HG03442 (cell line): ENCODE measurements around the gene TSHR.
"Not testable (repeated sequence)": the region's sequence is repeated elsewhere in the genome, so short reads cannot be mapped to it uniquely, and the experiment has no call there.

ENCODE experiments used
- ATAC-seq: cut with Tn5 transposase; IDR thresholded peaks from one replicate; pipeline ENCODE4 v1.9.1; 2021; ENCODE audit warnings: mild to moderate bottlenecking, moderate library complexity; ENCODE audit not compliant: unreplicated experiment

The TSHR gene

GRCh38 chr14:80992580-80992979, 37.2 kb downstream of the TSHR start:
- no peak for ATAC-seq

GRCh38 chr14:80996049-80996901, 40.9 kb downstream of the TSHR start:
- peak; percentile 92 for ATAC-seq

GRCh38 chr14:81001447-81001846, 46.0 kb downstream of the TSHR start:
- ATAC-seq: no peak

- ATAC-seq: no peak
Observed at GRCh38 chr14:81004575-81004974, 49.2 kb downstream of the TSHR start.

- no peak for ATAC-seq
Observed at GRCh38 chr14:81005540-81006228, 50.3 kb downstream of the TSHR start.

- ATAC-seq: no peak
Observed at GRCh38 chr14:81006266-81006665, 50.8 kb downstream of the TSHR start.

GRCh38 chr14:81007131-81007530, 51.7 kb downstream of the TSHR start:
- no peak for ATAC-seq

GRCh38 chr14:81009346-81009745, 53.9 kb downstream of the TSHR start:
- no peak for ATAC-seq

GRCh38 chr14:81018251-81018650, 62.8 kb downstream of the TSHR start:
- ATAC-seq: no peak

GRCh38 chr14:81018684-81019083, 63.3 kb downstream of the TSHR start:
- ATAC-seq: no peak

GRCh38 chr14:81019113-81019512, 63.7 kb downstream of the TSHR start:
- not testable (repeated sequence) for ATAC-seq

- ATAC-seq: no peak
Observed at GRCh38 chr14:81023095-81023710, 67.8 kb downstream of the TSHR start.

- no peak for ATAC-seq
Observed at GRCh38 chr14:81028461-81028860, 73.0 kb downstream of the TSHR start.

- ATAC-seq: no peak
Observed at GRCh38 chr14:81031488-81031887, 76.1 kb downstream of the TSHR start.

GRCh38 chr14:81033698-81034240, 78.3 kb downstream of the TSHR start:
- ATAC-seq: no peak

GRCh38 chr14:81042438-81042837, 87.0 kb downstream of the TSHR start:
- no peak for ATAC-seq

GRCh38 chr14:81051547-81051946, 96.1 kb downstream of the TSHR start:
- no peak for ATAC-seq

- ATAC-seq: not testable (repeated sequence)
Observed at GRCh38 chr14:81054057-81054456, 98.6 kb downstream of the TSHR start.

- ATAC-seq: no peak
Observed at GRCh38 chr14:81055971-81056370, 100.5 kb downstream of the TSHR start.

GRCh38 chr14:81062380-81062779, 107.0 kb downstream of the TSHR start:
- ATAC-seq: no peak

- ATAC-seq: peak; percentile 76
Observed at GRCh38 chr14:81062816-81063215, 107.4 kb downstream of the TSHR start.
